Fibroblast of peridontal ligament (primary cell): ENCODE measurements around the gene HMGN4.
"Not testable (repeated sequence)": the region's sequence is repeated elsewhere in the genome, so short reads cannot be mapped to it uniquely, and the experiment has no call there.

Source experiments
- DNase-seq: peaks from one replicate; pipeline ENCODE4 v3.0.0-alpha.2; 2010; ENCODE audit errors: extremely low read depth

HMGN4 gene

GRCh38 chr6:26537846-26538571 is at the start of gene HMGN4:
TSS of gene HMGN4 (plus strand) at chr6:26538366. CDS start at chr6:26545207, 6,841 bp downstream.
- peak; percentile 96 for DNase-seq

- DNase-seq = no peak
These were observed 47.9 kb upstream of the HMGN4 start for GRCh38 chr6:26489996-26490964.

GRCh38 chr6:26491604-26492003 is 46.6 kb upstream of the HMGN4 start:
- no peak for DNase-seq

GRCh38 chr6:26493258-26493657 is 44.9 kb upstream of the HMGN4 start:
- DNase-seq = peak; percentile 59

- DNase-seq = no peak
These were observed 44.0 kb upstream of the HMGN4 start for GRCh38 chr6:26494117-26494516.

GRCh38 chr6:26495281-26495680 is 42.9 kb upstream of the HMGN4 start:
- DNase-seq = no peak

GRCh38 chr6:26497610-26498009 is 40.6 kb upstream of the HMGN4 start:
- no peak for DNase-seq

GRCh38 chr6:26500102-26500501 is 38.1 kb upstream of the HMGN4 start, which contains the start of gene BTN1A1:
TSS of gene BTN1A1 (plus strand) at chr6:26500303. CDS start at chr6:26501287, 984 bp downstream.
- no peak for DNase-seq

- no peak for DNase-seq
These were observed 36.6 kb upstream of the HMGN4 start for GRCh38 chr6:26501482-26501986.

GRCh38 chr6:26502165-26502564 is 36.0 kb upstream of the HMGN4 start:
- DNase-seq = no peak

- DNase-seq = no peak
These were observed 35.5 kb upstream of the HMGN4 start for GRCh38 chr6:26502626-26503025.

GRCh38 chr6:26507658-26508057 is 30.5 kb upstream of the HMGN4 start:
- no peak for DNase-seq

GRCh38 chr6:26511033-26511432 is 27.1 kb upstream of the HMGN4 start:
- DNase-seq = not testable (repeated sequence)

- no peak for DNase-seq
These were observed 23.2 kb upstream of the HMGN4 start for GRCh38 chr6:26514984-26515383.

GRCh38 chr6:26516481-26517427 is 21.4 kb upstream of the HMGN4 start:
- no peak for DNase-seq

- DNase-seq = no peak
These were observed 18.8 kb upstream of the HMGN4 start for GRCh38 chr6:26519359-26519758.

- DNase-seq = no peak
These were observed 17.8 kb upstream of the HMGN4 start for GRCh38 chr6:26520237-26520849.

GRCh38 chr6:26520850-26521599 is 17.1 kb upstream of the HMGN4 start:
- peak; percentile 81 for DNase-seq

- peak; percentile 70 for DNase-seq
These were observed 16.4 kb upstream of the HMGN4 start for GRCh38 chr6:26521600-26522391.
